ENCODE data around the gene PCDHGB7. TPM values are rescaled to one million over a fixed set of nuclear protein-coding genes. Genes with fewer than 3 reads are reported as not detected.

Gene PCDHGB7
- total and polyA plus RNA-seq, 2 donors (not counting 1 experiment from before 2014, with no cell fraction given): 13.0 to 15.3 TPM

DNA sequence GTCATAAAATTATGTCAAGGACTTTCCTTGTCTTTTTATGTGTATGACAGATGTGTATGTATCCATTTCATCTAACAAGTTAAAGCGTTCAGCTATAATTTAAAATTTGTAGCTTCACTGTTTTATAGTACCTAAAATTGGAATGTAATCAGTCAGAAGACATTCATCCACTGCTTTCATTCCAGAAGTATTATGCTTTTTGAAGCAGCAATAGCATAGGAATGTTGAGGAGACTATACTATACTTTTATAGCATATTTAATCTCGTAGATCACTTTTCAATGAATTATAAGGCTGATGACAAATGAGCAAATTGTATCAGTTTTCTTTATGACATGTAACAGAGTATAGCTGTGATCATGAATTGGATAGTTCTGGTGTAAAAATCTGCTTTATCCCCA lies 19.7 kb downstream of the PCDHGB7 start:
- H4K20me1 ChIP-seq (ENCODE audit: control insufficient read depth, extremely low read depth, insufficient read depth, low read length): no peaks in the 10 kb centered on the region
- H3K9me3 ChIP-seq (ENCODE audit: control insufficient read depth, insufficient read depth, low read depth, low read length): no peaks in the 10 kb centered on the region
- H3K4me2 ChIP-seq (ENCODE audit: extremely low read depth, insufficient read depth, low read length): no peak overlapping the region

DNA sequence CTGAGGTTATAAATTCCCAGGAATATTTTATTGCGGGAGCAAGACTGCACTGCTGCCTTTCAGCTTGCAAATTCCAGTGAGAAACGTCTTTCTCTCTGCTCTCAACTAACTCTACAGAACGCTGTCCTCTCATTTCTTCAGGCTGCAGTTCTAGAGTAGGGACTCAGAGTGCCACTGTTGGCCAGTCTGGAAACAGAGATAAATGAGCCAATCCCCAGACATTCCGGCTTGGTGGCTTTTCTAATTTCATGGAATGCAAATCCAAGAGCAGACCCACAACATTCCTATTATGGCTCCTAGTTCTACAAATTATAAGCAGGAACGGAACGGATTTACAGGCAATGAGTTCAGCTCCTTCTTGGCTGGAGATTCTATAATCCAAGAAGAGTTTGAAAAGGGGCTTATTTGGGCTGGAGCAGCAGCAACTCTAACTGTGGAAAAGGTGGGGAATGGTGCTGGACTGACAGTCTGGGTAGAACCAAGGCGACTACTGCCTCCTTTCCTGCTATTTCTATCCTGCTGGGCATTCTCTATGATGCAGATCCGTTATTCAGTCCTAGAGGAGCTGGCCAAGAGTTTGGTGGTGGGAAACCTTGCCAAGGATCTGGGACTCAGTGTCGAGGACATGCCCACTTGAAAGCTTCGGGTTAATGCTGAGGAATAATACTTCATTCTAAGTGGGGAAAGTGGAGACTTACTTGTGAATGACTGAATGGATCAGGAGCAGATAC lies 22.1 kb downstream of the PCDHGB7 start:
- Histone ChIP-seq H4K20me1 (ENCODE audit: control insufficient read depth, extremely low read depth, insufficient read depth, low read length) (no peaks in the 10 kb centered on the region), H3K4me2 (ENCODE audit: extremely low read depth, insufficient read depth, low read length) (no peak overlapping the region), H3K9ac (ENCODE audit: insufficient read depth, low read length) (no peak overlapping the region), H3K9me3 (ENCODE audit: control insufficient read depth, insufficient read depth, low read depth, low read length) (no peaks in the 10 kb centered on the region), H3K36me3 (ENCODE audit: control insufficient read depth, insufficient read depth, low read length) (no peaks in the 10 kb centered on the region), H2AFZ (ENCODE audit: low read length) (no peak overlapping the region), H3K4me1 (ENCODE audit: control insufficient read depth, extremely low read depth, insufficient read depth, low read length) (no peaks in the 10 kb centered on the region), H3K27ac (ENCODE audit: insufficient read depth, low read length) (no peak overlapping the region), H3K79me2 (ENCODE audit: control insufficient read depth, insufficient read depth, low read length) (no peaks in the 10 kb centered on the region), H3K4me3 (replicated peaks in 1 of 4; ENCODE audit: control extremely low read depth in 1 of 4, insufficient read depth in 1 of 4, low read depth in 3 of 4, low read length in 4 of 4) (no peak overlapping the region), H3K27me3 (ENCODE audit: control insufficient read depth, insufficient read depth, low read length) (no peaks in the 10 kb centered on the region)
- DNase-seq (ENCODE audit: low read depth in 2 of 2): peak in 1 of 2 donors; percentile 52
- TF ChIP-seq, protein P1, sequence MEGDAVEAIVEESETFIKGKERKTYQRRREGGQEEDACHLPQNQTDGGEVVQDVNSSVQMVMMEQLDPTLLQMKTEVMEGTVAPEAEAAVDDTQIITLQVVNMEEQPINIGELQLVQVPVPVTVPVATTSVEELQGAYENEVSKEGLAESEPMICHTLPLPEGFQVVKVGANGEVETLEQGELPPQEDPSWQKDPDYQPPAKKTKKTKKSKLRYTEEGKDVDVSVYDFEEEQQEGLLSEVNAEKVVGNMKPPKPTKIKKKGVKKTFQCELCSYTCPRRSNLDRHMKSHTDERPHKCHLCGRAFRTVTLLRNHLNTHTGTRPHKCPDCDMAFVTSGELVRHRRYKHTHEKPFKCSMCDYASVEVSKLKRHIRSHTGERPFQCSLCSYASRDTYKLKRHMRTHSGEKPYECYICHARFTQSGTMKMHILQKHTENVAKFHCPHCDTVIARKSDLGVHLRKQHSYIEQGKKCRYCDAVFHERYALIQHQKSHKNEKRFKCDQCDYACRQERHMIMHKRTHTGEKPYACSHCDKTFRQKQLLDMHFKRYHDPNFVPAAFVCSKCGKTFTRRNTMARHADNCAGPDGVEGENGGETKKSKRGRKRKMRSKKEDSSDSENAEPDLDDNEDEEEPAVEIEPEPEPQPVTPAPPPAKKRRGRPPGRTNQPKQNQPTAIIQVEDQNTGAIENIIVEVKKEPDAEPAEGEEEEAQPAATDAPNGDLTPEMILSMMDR (conservative IDR thresholded peaks at IDR 0.05 in 1 of 2, IDR thresholded peaks at IDR 0.05 in 1 of 2; ENCODE audit: low read depth in 1 of 2, low read length in 2 of 2): no peak
- no peak for TF ChIP-seq EZH2 (IDR thresholded peaks at IDR 0.05; ENCODE audit: low read length, missing control alignments)

More for the DNA sequence above, 19.7 kb downstream of the PCDHGB7 start:
- Histone ChIP-seq H3K27ac (ENCODE audit: insufficient read depth, low read length) (no peak overlapping the region), H2AFZ (ENCODE audit: low read length) (no peak overlapping the region), H3K4me1 (ENCODE audit: control insufficient read depth, extremely low read depth, insufficient read depth, low read length) (no peaks in the 10 kb centered on the region), H3K9ac (ENCODE audit: insufficient read depth, low read length) (no peak overlapping the region), H3K27me3 (ENCODE audit: control insufficient read depth, insufficient read depth, low read length) (no peaks in the 10 kb centered on the region), H3K36me3 (ENCODE audit: control insufficient read depth, insufficient read depth, low read length) (no peaks in the 10 kb centered on the region), H3K4me3 (replicated peaks in 1 of 4; ENCODE audit: control extremely low read depth in 1 of 4, insufficient read depth in 1 of 4, low read depth in 3 of 4, low read length in 4 of 4) (no peak overlapping the region), H3K79me2 (ENCODE audit: control insufficient read depth, insufficient read depth, low read length) (no peaks in the 10 kb centered on the region)
- peak in 1 of 2 donors; percentile 27 for DNase-seq (ENCODE audit: low read depth in 2 of 2)
- TF ChIP-seq, protein P1 (conservative IDR thresholded peaks at IDR 0.05 in 1 of 2, IDR thresholded peaks at IDR 0.05 in 1 of 2; ENCODE audit: low read depth in 1 of 2, low read length in 2 of 2): no peak
- no peak for TF ChIP-seq EZH2 (IDR thresholded peaks at IDR 0.05; ENCODE audit: low read length, missing control alignments)

DNA sequence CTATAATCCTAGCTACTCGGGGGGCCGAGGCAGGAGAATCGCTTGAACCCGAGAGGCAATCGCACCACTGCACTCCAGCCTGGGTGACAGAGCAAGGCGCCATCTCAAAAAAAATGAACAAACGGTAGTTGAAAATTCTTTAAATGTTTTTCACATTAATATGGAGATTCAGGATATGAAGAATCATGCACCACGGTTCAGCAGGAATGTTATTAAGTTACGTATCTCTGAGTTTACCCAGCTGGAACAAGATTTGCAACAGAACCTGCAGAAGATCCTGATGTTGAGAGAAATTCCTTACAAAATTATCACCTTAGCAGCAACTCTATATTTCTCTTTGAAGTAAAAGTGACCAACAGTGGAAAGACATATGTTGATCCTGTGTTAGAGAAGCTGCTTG lies 22.9 kb downstream of the PCDHGB7 start:
- no peaks in the 10 kb centered on the region for H3K36me3 ChIP-seq (ENCODE audit: control insufficient read depth, insufficient read depth, low read length)

More for the DNA sequence above, 22.9 kb downstream of the PCDHGB7 start:
- no peak overlapping the region for H3K4me2 ChIP-seq (ENCODE audit: extremely low read depth, insufficient read depth, low read length)
- no peak for TF ChIP-seq EZH2 (IDR thresholded peaks at IDR 0.05; ENCODE audit: low read length, missing control alignments)
- TF ChIP-seq, protein P1 (conservative IDR thresholded peaks at IDR 0.05 in 1 of 2, IDR thresholded peaks at IDR 0.05 in 1 of 2; ENCODE audit: low read depth in 1 of 2, low read length in 2 of 2): no peak
- no peaks in the 10 kb centered on the region for H3K4me1 ChIP-seq (ENCODE audit: control insufficient read depth, extremely low read depth, insufficient read depth, low read length)
- H3K4me3 ChIP-seq (replicated peaks in 1 of 4; ENCODE audit: control extremely low read depth in 1 of 4, insufficient read depth in 1 of 4, low read depth in 3 of 4, low read length in 4 of 4): no peak overlapping the region
- no peak overlapping the region for H3K9ac ChIP-seq (ENCODE audit: insufficient read depth, low read length)
- H3K79me2 ChIP-seq (ENCODE audit: control insufficient read depth, insufficient read depth, low read length): no peaks in the 10 kb centered on the region
- DNase-seq (ENCODE audit: low read depth in 2 of 2): no peak
- H3K27me3 ChIP-seq (ENCODE audit: control insufficient read depth, insufficient read depth, low read length): no peaks in the 10 kb centered on the region
- H4K20me1 ChIP-seq (ENCODE audit: control insufficient read depth, extremely low read depth, insufficient read depth, low read length): no peaks in the 10 kb centered on the region
- no peak overlapping the region for H3K27ac ChIP-seq (ENCODE audit: insufficient read depth, low read length)
- H2AFZ ChIP-seq (ENCODE audit: low read length): no peak overlapping the region
- no peaks in the 10 kb centered on the region for H3K9me3 ChIP-seq (ENCODE audit: control insufficient read depth, insufficient read depth, low read depth, low read length)
